Left lung (tissue), 10 donors: ENCODE data around the gene RCBTB2. TPM values are rescaled to one million over a fixed set of nuclear protein-coding genes. Genes with fewer than 3 reads are reported as not detected.
A peak's percentile ranks its signal among the peaks of the same experiment; 100 is the strongest.

Experiments used
- ATAC-seq: fragments of 200-7000 bp; cut with Tn5 transposase; one replicate; pipeline ENCODE4 v1.9.1; 2020; ENCODE audit warnings: moderate library complexity
- DNase-seq, 4 donors: peaks; one replicate each; pipeline ENCODE4 v3.0.0-alpha.2; 2013 to 2020
- H3K27ac ChIP-seq, 2 donors: fragments of 200-600 bp; sonication (generic) in 1 of 2; one replicate each; pipeline versions ENCODE4 v1.5.0 to v1.8.0; 2020 to 2021
- H3K27me3 ChIP-seq, 2 donors: fragments of 200-600 bp; sonication (generic) in 1 of 2; one replicate each; pipeline versions ENCODE4 v1.5.0 to v1.8.0; 2020 to 2021
- H3K36me3 ChIP-seq, 2 donors: fragments of 200-600 bp; sonication (generic) in 1 of 2; one replicate each; pipeline versions ENCODE4 v1.5.0 to v1.8.0; 2020 to 2021
- H3K4me1 ChIP-seq, 2 donors: fragments of 200-600 bp; one replicate each; pipeline ENCODE4 v1.8.0; 2021
- H3K4me3 ChIP-seq, 2 donors: fragments of 200-600 bp; sonication (generic) in 1 of 2; one replicate each; pipeline versions ENCODE4 v1.5.0 to v1.8.0; 2020 to 2021; ENCODE audit warnings: mild to moderate bottlenecking in 1 of 2
- H3K9me3 ChIP-seq, 2 donors: fragments of 200-600 bp; sonication (generic) in 1 of 2; one replicate each; pipeline versions ENCODE4 v1.5.0 to v1.8.0; 2020 to 2021
- intact Hi-C, 2 donors: fragments of 100-400 bp; cut with DNase I; formaldehyde crosslinking; loops; one replicate each; pipeline versions ENCODE4 v1.11.2 to v1.14.2; 2022
- polyA plus RNA-seq, 6 donors: library from polyadenylated mRNA; unstranded; fragments of 120-200 nt; gene quantifications; one replicate each; pipeline ENCODE4 v1.2.1, GENCODE V29; 2013; ENCODE audit not compliant: insufficient read length in 6 of 6
- total RNA-seq, 2 donors: library from RNA; stranded (reverse); fragmentation: NEBNext Ultra II Directional; extraction: Animal tissue kit (Norgen Biotek cat#: 25700); gene quantifications; one replicate each; pipeline ENCODE4 v1.2.1, GENCODE V29; 2021
- TF ChIP-seq, protein P1 (sequence below), 2 donors: fragments of 200-600 bp; sonication (generic) in 1 of 2; IDR thresholded peaks; one replicate each; pipeline versions ENCODE4 v1.5.0 to v1.8.0; 2021; ENCODE audit warnings: antibody characterized with exemption in 2 of 2
- donor health status: DM: no; HTN: yes; CAD: no.
- donor health status: DM: no; HTN: no; CAD: no.

The RCBTB2 gene
- total and polyA plus RNA-seq, 8 donors = 17.1 to 44.5 (median 40.6) TPM

DNA sequence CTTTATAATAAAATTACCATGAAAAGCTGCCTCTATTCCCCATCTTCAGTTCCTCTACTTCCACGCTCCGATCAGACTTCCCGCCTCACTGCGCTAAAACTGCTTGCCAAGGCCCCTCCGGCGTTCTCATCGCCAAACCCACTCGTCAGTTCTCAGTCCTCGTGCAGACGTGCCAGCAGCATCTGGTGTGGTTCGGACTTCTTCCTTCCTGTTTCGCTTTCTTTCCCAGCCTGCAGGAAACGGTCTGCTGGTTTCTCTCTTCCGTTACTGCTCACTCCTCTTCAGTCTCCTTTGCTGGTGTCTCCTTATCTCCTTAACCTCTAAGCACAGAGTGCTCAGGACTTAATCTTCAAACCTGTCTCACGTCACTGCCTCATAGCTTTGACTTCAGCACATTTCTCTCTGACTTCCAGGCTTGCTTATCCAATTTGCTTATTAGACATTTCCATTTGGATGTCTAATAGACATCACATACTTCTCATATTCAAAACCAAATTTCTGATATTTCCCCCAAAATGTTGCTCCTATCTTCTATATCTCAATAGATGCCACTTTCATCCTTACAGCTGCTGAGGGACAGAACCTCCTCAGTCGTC is 40.3 kb downstream of the RCBTB2 start:
- DNase-seq = peak; percentile 35 to 86 (median 76)
- H3K27ac ChIP-seq = peak overlapping the region; percentile 77 to 91
- intact Hi-C loops = loop anchor here in 1 of 2 donors (10.0 kb wide), 2 partner anchors 78 to 82 kb away; partner anchors contain the start of gene LPAR6

DNA sequence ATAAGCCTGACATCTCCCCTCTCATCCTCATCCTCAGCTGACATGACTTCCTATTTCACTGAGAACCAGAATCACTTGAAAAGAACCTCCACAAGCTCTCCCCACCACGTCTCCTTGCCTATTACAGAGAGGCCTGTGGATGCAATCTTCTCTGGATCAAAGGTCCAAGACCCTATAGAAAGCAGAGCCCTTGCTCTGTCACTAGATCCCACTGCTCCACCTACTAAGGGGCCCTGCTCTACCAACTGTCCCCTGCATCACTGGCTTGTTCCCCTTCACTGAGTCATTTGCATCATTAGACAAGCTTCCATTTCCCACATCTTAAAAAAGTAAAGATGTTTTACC is 40.8 kb downstream of the RCBTB2 start:
- peak; percentile 35 for ATAC-seq
- H3K36me3 ChIP-seq = peaks cover 0 to 19% of the 10 kb centered on the region in 2 donors
- H3K4me3 ChIP-seq = peak overlapping the region; percentile 8 to 37
- no peak for DNase-seq
- intact Hi-C loops = loop anchor here in 1 of 2 donors (10.0 kb wide), 2 partner anchors 77 to 83 kb away; partner anchors contain the start of gene LPAR6
- TF ChIP-seq, protein P1, sequence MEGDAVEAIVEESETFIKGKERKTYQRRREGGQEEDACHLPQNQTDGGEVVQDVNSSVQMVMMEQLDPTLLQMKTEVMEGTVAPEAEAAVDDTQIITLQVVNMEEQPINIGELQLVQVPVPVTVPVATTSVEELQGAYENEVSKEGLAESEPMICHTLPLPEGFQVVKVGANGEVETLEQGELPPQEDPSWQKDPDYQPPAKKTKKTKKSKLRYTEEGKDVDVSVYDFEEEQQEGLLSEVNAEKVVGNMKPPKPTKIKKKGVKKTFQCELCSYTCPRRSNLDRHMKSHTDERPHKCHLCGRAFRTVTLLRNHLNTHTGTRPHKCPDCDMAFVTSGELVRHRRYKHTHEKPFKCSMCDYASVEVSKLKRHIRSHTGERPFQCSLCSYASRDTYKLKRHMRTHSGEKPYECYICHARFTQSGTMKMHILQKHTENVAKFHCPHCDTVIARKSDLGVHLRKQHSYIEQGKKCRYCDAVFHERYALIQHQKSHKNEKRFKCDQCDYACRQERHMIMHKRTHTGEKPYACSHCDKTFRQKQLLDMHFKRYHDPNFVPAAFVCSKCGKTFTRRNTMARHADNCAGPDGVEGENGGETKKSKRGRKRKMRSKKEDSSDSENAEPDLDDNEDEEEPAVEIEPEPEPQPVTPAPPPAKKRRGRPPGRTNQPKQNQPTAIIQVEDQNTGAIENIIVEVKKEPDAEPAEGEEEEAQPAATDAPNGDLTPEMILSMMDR (IDR thresholded peaks at IDR 0.05) = no peak
- H3K9me3 ChIP-seq = no peaks in the 10 kb centered on the region
- H3K27ac ChIP-seq = peak overlapping the region; percentile 77 to 91
- no peaks in the 10 kb centered on the region for H3K27me3 ChIP-seq
- peaks cover 10 to 68% of the 10 kb centered on the region in 2 donors for H3K4me1 ChIP-seq

More for the DNA sequence above, 40.3 kb downstream of the RCBTB2 start:
- H3K4me3 ChIP-seq = peak overlapping the region; percentile 8 to 37
- H3K4me1 ChIP-seq = peaks cover 10 to 68% of the 10 kb centered on the region in 2 donors
- peaks cover 0 to 19% of the 10 kb centered on the region in 2 donors for H3K36me3 ChIP-seq
- H3K27me3 ChIP-seq = no peaks in the 10 kb centered on the region
- TF ChIP-seq, protein P1 (IDR thresholded peaks at IDR 0.05) = no peak
- ATAC-seq = peak; percentile 86
- no peaks in the 10 kb centered on the region for H3K9me3 ChIP-seq

DNA sequence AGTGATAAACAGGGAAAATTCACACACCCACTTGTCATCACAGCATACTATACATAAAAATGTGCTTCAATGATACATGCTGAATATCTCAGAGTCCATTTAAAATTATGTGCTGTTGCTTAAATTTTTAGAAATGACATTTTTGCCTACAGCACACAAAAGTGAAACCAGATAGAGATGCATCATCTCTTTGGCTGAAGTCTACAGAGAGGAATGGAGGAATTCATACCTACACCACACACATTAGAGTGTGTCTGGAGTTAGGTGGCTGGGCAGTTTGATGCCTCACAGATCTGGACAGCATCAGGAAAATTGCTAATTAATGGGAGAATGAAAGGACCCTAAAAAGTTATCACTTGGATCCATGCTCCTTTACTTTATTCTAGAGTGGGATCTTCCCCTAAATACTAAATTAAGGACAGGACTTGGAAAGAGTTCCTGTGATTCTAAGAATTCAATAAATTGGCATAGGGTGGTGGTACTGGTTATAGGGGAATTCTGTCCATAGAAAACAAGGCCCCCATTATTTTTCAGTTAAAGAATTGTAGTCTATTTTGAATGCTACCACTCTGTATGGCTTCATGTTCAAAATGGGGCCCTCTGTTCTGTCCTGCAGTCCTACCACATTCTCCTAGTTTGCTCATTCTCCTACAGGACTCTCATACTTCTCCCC is 41.3 kb downstream of the RCBTB2 start:
- Histone ChIP-seq H3K36me3 (peaks cover 0 to 19% of the 10 kb centered on the region in 2 donors), H3K27ac (peak overlapping the region; percentile 77 to 91), H3K4me3 (peak overlapping the region in 1 of 2 donors; percentile 37), H3K9me3 (no peaks in the 10 kb centered on the region), H3K27me3 (no peaks in the 10 kb centered on the region), H3K4me1 (peaks cover 10 to 68% of the 10 kb centered on the region in 2 donors)
- TF ChIP-seq, protein P1 (IDR thresholded peaks at IDR 0.05) = no peak
- intact Hi-C loops = loop anchor here in 1 of 2 donors (10.0 kb wide), 2 partner anchors 77 to 83 kb away; partner anchors contain the start of gene LPAR6
- ATAC-seq (no peak), DNase-seq (no peak)

DNA sequence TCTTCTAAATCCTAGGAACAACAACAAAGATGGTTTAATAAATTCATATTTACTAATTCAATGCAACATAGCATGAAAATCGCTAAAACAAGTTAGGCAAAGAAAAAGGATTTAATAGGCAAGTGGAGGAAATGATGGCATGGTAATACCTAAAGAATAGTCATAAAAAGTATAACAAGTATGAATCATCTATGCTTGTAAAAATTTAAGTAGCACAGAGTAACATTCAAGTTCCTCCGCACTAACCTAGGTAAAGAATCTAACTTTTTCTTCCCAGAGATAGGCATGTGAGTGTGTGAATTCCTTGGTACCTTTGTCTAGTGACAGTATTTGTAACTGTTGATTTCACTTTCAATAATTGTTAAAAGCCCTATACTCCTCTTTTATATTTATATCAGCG is 42.6 kb downstream of the RCBTB2 start:
- H3K9me3 ChIP-seq = no peaks in the 10 kb centered on the region
- peaks cover 10 to 61% of the 10 kb centered on the region in 2 donors for H3K4me1 ChIP-seq
- TF ChIP-seq, protein P1 (IDR thresholded peaks at IDR 0.05) = no peak
- no peaks in the 10 kb centered on the region for H3K27me3 ChIP-seq
- H3K27ac ChIP-seq = peak overlapping the region in 1 of 2 donors; percentile 91
- H3K36me3 ChIP-seq = peaks cover 0 to 15% of the 10 kb centered on the region in 2 donors
- no peak overlapping the region for H3K4me3 ChIP-seq
- ATAC-seq (no peak), DNase-seq (no peak)
- intact Hi-C loops = loop anchor here in 1 of 2 donors (10.0 kb wide), 2 partner anchors 75 to 85 kb away; partner anchors contain the start of gene LPAR6

DNA sequence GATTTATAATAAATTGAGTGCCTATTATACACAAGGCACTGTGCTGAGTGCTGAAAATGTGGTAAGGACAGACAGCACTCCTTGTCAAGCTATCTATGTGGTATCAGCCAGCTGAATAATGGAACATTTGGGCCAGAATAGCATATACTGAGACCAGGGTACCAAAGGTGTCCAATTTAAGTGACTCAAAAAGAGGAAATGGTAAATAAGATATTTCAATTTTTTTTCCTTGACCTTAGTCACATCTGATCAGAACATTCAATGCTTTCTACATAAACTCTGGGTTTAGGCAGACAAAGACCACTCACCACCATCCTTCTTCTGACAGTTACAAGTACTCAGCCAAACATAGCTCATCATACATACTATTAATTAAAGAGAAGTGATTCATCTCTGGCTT is 43.2 kb downstream of the RCBTB2 start:
- Histone ChIP-seq H3K4me1 (peaks cover 10 to 55% of the 10 kb centered on the region in 2 donors), H3K27me3 (no peaks in the 10 kb centered on the region), H3K9me3 (no peaks in the 10 kb centered on the region), H3K4me3 (no peak overlapping the region), H3K27ac (peak overlapping the region in 1 of 2 donors; percentile 11), H3K36me3 (peaks cover 0 to 15% of the 10 kb centered on the region in 2 donors)
- DNase-seq = no peak
- no peak for ATAC-seq
- TF ChIP-seq, protein P1 (IDR thresholded peaks at IDR 0.05) = no peak
- intact Hi-C loops = loop anchor here in 1 of 2 donors (10.0 kb wide), 2 partner anchors 75 to 85 kb away; partner anchors contain the start of gene LPAR6
